ENCODE data around the gene MKS1. TPM values are rescaled to one million over a fixed set of nuclear protein-coding genes. Genes with fewer than 3 reads are reported as not detected.

MKS1 gene
- total RNA-seq, 2 experiments from 2014 or later = 4.6 to 6.4 TPM

DNA sequence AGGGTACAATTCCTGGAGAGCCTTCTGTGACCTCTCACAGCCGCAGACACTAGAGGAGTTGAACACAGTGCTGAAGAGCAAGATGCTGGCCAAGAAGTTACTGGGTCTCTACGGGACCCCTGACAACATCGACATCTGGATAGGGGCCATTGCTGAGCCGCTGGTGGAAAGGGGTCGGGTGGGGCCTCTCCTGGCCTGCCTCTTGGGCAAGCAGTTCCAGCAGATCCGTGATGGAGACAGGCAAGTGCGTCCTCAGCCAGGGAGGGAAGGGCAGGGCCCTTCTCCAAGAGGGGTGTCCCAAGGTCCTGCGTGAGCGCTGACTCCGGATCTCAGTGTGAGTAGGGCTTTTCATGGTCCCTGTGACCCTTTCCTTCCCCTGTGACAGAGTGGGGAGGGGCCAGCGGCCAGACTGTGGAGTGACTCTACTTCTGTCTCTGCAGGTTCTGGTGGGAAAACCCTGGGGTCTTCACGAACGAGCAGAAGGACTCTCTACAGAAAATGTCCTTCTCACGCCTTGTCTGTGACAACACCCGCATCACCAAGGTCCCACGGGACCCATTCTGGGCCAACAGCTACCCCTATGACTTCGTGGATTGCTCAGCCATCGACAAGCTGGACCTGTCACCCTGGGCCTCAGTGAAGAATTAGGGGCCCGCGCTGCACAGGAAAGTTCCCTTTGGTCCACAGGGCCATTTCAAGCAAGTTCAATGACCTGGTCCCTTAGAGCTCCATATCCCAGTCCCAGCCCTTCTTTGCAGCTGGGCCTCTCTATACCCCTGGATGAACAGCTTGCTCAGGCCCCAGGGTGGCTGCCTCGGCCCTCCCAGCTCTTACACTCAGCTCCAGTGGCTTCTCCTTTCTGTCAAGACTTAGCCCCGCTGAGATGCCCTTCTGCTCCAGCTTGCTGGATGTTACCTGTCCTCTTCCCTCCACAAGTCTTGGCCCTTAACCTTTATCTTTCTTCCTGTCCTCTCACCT, 48.6 kb upstream of the MKS1 start:
- CTCF ChIA-PET = interaction anchor here (0.5 kb wide), 1 partner anchor 12 kb away, joined by 3 read pairs; no protein-coding TSS in a partner anchor
- H3K9me3 ChIP-seq (ENCODE audit: control insufficient read depth in 1 of 2, insufficient read depth in 1 of 2, low read length in 2 of 2) = no peaks in the 10 kb centered on the region
- H3K27me3 Mint-ChIP-seq = peaks cover 51% of the 10 kb centered on the region
- POLR2A ChIA-PET = no interaction called here
- no peaks in the 10 kb centered on the region for H3K36me3 Mint-ChIP-seq (ENCODE audit: low read depth)
- DNase-seq (no peak), ATAC-seq (ENCODE audit: poor library complexity) (no peak)
- no peak overlapping the region for H3K27ac ChIP-seq (ENCODE audit: low read depth in 1 of 2, low read length in 2 of 2)
- no peak overlapping the region for H3K27ac Mint-ChIP-seq
- H3K4me3 ChIP-seq (ENCODE audit: low read length) = no peak overlapping the region
- no peak for TF ChIP-seq CTCF (IDR thresholded peaks at IDR 0.05)
- intact Hi-C loops (cut with DNase I, micrococcal nuclease) = no loop called here
- no peaks in the 10 kb centered on the region for H3K9me3 Mint-ChIP-seq
- H3K4me1 ChIP-seq (ENCODE audit: insufficient read depth, low read length) = no peaks in the 10 kb centered on the region
- H3K27me3 ChIP-seq (ENCODE audit: control insufficient read depth in 1 of 2, insufficient read depth in 2 of 2, low read length in 2 of 2) = peaks cover 16 to 29% of the 10 kb centered on the region in 2 experiments
- H3K4me1 Mint-ChIP-seq (ENCODE audit: low read depth) = no peaks in the 10 kb centered on the region
- no peaks in the 10 kb centered on the region for H3K36me3 ChIP-seq (ENCODE audit: insufficient read depth, low read length)
- H3K4me3 Mint-ChIP-seq = no peak overlapping the region

DNA sequence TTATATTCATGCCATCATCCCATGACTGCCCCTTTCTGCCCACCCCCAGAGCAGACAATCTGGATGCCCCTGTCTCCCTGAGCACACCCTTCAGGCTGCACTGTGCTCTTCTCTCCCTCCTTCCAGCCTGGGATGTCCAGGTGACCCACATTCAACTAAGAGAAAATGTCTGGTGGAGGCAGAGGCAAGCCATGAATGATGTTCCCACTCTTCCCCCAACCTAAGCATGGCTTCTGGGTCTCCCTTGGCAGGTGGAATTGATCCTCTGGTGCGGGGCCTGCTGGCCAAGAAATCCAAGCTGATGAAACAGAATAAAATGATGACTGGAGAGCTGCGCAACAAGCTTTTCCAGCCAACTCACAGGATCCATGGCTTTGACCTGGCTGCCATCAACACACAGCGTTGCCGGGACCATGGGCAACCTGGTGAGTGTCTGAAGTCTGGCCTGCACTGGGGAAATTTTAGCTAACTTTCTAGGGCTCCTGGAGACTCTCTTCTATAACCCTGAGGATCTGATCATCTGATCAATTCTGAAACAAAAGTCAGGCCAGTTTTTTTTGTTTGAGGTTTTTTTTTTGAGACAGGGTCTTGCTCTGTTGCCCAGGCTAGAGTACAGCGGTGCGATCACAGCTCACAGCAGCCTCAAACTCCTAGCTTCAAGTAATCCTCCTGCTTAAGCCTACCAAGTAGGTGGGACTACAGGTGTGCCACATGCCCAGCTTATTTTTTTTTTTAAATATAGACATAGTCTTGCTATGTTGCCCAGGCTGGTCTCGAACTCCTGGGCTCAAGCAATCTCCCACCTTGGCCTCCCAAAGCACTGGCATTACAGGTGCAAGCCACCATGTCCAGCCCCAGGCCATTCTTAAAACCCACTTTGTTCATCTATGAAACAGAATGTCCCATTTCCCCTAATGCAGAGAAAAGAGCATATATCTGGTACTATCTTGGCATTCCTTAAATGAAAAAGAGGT, 47.1 kb upstream of the MKS1 start:
- DNase-seq = no peak
- no peaks in the 10 kb centered on the region for H3K9me3 ChIP-seq (ENCODE audit: control insufficient read depth in 1 of 2, insufficient read depth in 1 of 2, low read length in 2 of 2)
- peaks cover 16 to 36% of the 10 kb centered on the region in 2 experiments for H3K27me3 ChIP-seq (ENCODE audit: control insufficient read depth in 1 of 2, insufficient read depth in 2 of 2, low read length in 2 of 2)
- Mint-ChIP-seq H3K4me3 (no peak overlapping the region), H3K9me3 (no peaks in the 10 kb centered on the region), H3K27ac (no peak overlapping the region), H3K27me3 (peaks cover 64% of the 10 kb centered on the region), H3K36me3 (ENCODE audit: low read depth) (no peaks in the 10 kb centered on the region), H3K4me1 (ENCODE audit: low read depth) (no peaks in the 10 kb centered on the region)
- intact Hi-C loops (cut with DNase I, micrococcal nuclease) = no loop called here
- no peak for ATAC-seq (ENCODE audit: poor library complexity)
- H3K36me3 ChIP-seq (ENCODE audit: insufficient read depth, low read length) = no peaks in the 10 kb centered on the region
- no peak overlapping the region for H3K27ac ChIP-seq (ENCODE audit: low read depth in 1 of 2, low read length in 2 of 2)
- CTCF ChIA-PET = no interaction called here
- POLR2A ChIA-PET = no interaction called here
- TF ChIP-seq CTCF (IDR thresholded peaks at IDR 0.05) = no peak
- H3K4me1 ChIP-seq (ENCODE audit: insufficient read depth, low read length) = no peaks in the 10 kb centered on the region
- H3K4me3 ChIP-seq (ENCODE audit: low read length) = no peak overlapping the region

- ChIA-PET POLR2A (no interaction called here), CTCF (no interaction called here)
- Histone ChIP-seq H3K27ac (ENCODE audit: low read depth in 1 of 2, low read length in 2 of 2) (no peak overlapping the region), H3K4me3 (ENCODE audit: low read length) (no peak overlapping the region), H3K36me3 (ENCODE audit: insufficient read depth, low read length) (no peaks in the 10 kb centered on the region), H3K27me3 (ENCODE audit: control insufficient read depth in 1 of 2, insufficient read depth in 2 of 2, low read length in 2 of 2) (peaks cover 16 to 36% of the 10 kb centered on the region in 2 experiments), H3K9me3 (ENCODE audit: control insufficient read depth in 1 of 2, insufficient read depth in 1 of 2, low read length in 2 of 2) (no peaks in the 10 kb centered on the region), H3K4me1 (ENCODE audit: insufficient read depth, low read length) (no peaks in the 10 kb centered on the region)
- H3K36me3 Mint-ChIP-seq (ENCODE audit: low read depth) = no peaks in the 10 kb centered on the region
- ATAC-seq (ENCODE audit: poor library complexity) (no peak), DNase-seq (no peak)
- H3K4me3 Mint-ChIP-seq = no peak overlapping the region
- H3K9me3 Mint-ChIP-seq = no peaks in the 10 kb centered on the region
- intact Hi-C loops (cut with DNase I, micrococcal nuclease) = no loop called here
- H3K27me3 Mint-ChIP-seq = peaks cover 71% of the 10 kb centered on the region
- no peak overlapping the region for H3K27ac Mint-ChIP-seq
- no peak for TF ChIP-seq CTCF (IDR thresholded peaks at IDR 0.05)
- no peaks in the 10 kb centered on the region for H3K4me1 Mint-ChIP-seq (ENCODE audit: low read depth)
These were observed 46.2 kb upstream of the MKS1 start for GRCh38 chr17:58265271-58265670.
